Skeletal muscle tissue (tissue), 4 donors: ENCODE results near the gene EPHA2. TPM values are rescaled to one million over a fixed set of nuclear protein-coding genes. Genes with fewer than 3 reads are reported as not detected.
"Not testable (repeated sequence)": the region's sequence is repeated elsewhere in the genome, so short reads cannot be mapped to it uniquely, and the experiment has no call there.

Source experiments
- H3K27ac ChIP-seq: one replicate; pipeline ENCODE4 v1.7.0; 2013; ENCODE audit warnings: mild to moderate bottlenecking, low read depth, low read length, inconsistent platforms
- H3K27me3 ChIP-seq, 3 donors: one replicate each; pipeline ENCODE4 v1.7.0; 2013; ENCODE audit warnings: low read length in 3 of 3; ENCODE audit not compliant: control insufficient read depth in 3 of 3, insufficient read depth in 3 of 3
- H3K36me3 ChIP-seq, 3 donors: one replicate each; pipeline ENCODE4 v1.7.0; 2013; ENCODE audit warnings: low read length in 3 of 3; ENCODE audit not compliant: control insufficient read depth in 3 of 3, insufficient read depth in 3 of 3
- H3K4me1 ChIP-seq, 3 donors: one replicate each; pipeline ENCODE4 v1.7.0; 2013; ENCODE audit warnings: low read length in 3 of 3, mild to moderate bottlenecking in 3 of 3; ENCODE audit not compliant: control insufficient read depth in 3 of 3, insufficient read depth in 3 of 3
- H3K4me3 ChIP-seq, 3 donors: one replicate each; pipeline ENCODE4 v1.7.0; 2013; ENCODE audit warnings: low read length in 3 of 3
- H3K9ac ChIP-seq, 3 donors: one replicate each; pipeline ENCODE4 v1.7.0; 2013; ENCODE audit warnings: low read length in 3 of 3, mild to moderate bottlenecking in 3 of 3, moderate library complexity in 2 of 3, low read depth in 1 of 3
- H3K9me3 ChIP-seq, 3 donors: one replicate each; pipeline ENCODE4 v1.7.0; 2013; ENCODE audit warnings: low read length in 3 of 3; ENCODE audit not compliant: control insufficient read depth in 3 of 3
- total RNA-seq: library from RNA; depleted of rRNA; stranded (reverse); fragments of >200 nt; gene quantifications from one replicate; pipeline ENCODE4 v1.2.3, GENCODE V29; 2014
- donor health status: Osteomylitis.

The EPHA2 gene
- total RNA-seq, 1 donor from 2014 or later: 5.2 TPM

- Histone ChIP-seq H3K27me3 (peaks cover 0 to 17% (median 8%) of the 10 kb centered on the region in 3 donors), H3K9me3 (no peaks in the 10 kb centered on the region), H3K27ac (no peak overlapping the region), H3K4me3 (no peak overlapping the region), H3K4me1 (peaks cover 2 to 6% (median 4%) of the 10 kb centered on the region in 3 donors), H3K9ac (no peak overlapping the region), H3K36me3 (no peaks in the 10 kb centered on the region)
These were observed 12.9 kb upstream of the EPHA2 start for GRCh38 chr1:16168622-16169360.

- not testable (repeated sequence) for H3K4me3 ChIP-seq, H3K27ac ChIP-seq, H3K4me1 ChIP-seq, H3K9ac ChIP-seq, H3K9me3 ChIP-seq, H3K36me3 ChIP-seq
- H3K27me3 ChIP-seq: peaks cover 0 to 17% (median 8%) of the 10 kb centered on the region in 3 donors
These were observed 12.3 kb upstream of the EPHA2 start for GRCh38 chr1:16168144-16168495.

DNA sequence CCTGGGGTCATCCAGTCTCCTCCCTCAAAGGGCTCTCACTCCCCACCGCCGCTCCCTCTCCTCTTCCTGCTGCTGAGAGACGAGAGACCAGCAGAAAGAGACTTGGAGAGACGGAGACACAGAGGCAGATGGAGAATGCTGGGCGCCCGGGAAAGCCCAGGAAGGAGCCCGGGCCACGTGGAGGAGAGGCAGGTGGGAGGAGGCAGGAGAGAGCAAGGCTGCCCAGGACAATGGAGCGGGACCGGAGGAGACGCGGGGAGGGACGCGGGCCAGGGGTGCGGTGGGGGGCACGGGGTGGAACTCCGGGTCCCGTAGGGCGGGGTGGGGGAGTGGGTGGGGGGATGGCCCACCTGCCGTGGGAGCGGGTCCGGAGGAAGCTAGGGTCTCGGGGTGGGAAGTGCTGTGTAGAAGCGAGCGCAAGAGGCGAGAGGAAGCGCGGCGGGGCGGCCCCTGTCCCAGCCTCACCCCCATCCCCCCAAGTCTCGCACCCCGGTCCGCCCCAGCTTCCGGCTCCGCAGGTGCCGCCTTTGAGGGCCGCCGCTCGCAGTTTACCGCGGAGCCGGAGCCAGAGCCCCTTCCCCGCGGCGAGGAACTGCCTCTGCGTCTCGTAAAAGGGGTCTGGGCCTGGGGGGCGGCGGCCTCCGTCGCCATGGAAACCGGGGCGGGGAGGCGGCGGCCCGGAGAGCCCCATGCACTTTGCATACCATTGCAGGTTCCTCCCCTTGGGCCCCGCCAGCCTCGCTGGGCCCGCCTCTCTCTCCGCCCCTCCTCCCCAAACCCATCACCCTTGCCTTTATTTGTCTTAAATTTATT is 11.7 kb upstream of the EPHA2 start:
- Histone ChIP-seq H3K4me1 (peaks cover 0 to 2% (median 0%) of the 10 kb centered on the region in 3 donors), H3K9ac (no peak overlapping the region), H3K27me3 (peaks cover 0 to 17% (median 8%) of the 10 kb centered on the region in 3 donors), H3K4me3 (no peak overlapping the region), H3K36me3 (no peaks in the 10 kb centered on the region), H3K27ac (no peak overlapping the region), H3K9me3 (no peaks in the 10 kb centered on the region)

DNA sequence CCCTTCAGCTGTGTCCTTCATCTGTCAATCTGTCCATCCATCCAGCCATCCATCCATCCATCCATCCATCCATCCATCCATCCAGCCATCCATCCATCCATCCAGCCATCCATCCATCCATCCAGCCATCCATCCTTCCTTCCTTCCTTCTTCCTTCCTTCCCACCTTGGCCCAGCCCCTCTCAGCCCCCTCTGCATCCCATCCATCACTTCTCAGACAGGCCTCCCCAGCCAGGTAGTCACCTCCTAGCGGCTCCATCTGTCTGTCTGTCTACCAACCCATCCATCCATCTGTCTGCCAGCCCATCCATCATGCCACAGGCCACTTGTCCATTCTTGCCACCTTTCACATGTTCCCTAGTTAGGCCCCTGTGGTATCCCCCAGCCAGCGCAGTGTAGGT is 10.2 kb upstream of the EPHA2 start:
- Histone ChIP-seq H3K4me3 (no peak overlapping the region), H3K27ac (no peak overlapping the region), H3K27me3 (peaks cover 0 to 17% (median 8%) of the 10 kb centered on the region in 3 donors), H3K36me3 (no peaks in the 10 kb centered on the region), H3K4me1 (peaks cover 0 to 2% (median 0%) of the 10 kb centered on the region in 3 donors), H3K9ac (no peak overlapping the region), H3K9me3 (no peaks in the 10 kb centered on the region)

- no peak overlapping the region for H3K27ac ChIP-seq
- H3K27me3 ChIP-seq: peaks cover 0 to 14% (median 8%) of the 10 kb centered on the region in 3 donors
- H3K4me1 ChIP-seq: peaks cover 0 to 2% (median 0%) of the 10 kb centered on the region in 3 donors
- no peaks in the 10 kb centered on the region for H3K9me3 ChIP-seq
- no peak overlapping the region for H3K9ac ChIP-seq
- no peak overlapping the region for H3K4me3 ChIP-seq
- H3K36me3 ChIP-seq: no peaks in the 10 kb centered on the region
These were observed 9.7 kb upstream of the EPHA2 start for GRCh38 chr1:16165548-16165947.

GRCh38 chr1:16165073-16165364 is 9.2 kb upstream of the EPHA2 start:
- H3K4me1 ChIP-seq: peaks cover 0 to 2% (median 0%) of the 10 kb centered on the region in 3 donors
- no peak overlapping the region for H3K27ac ChIP-seq
- no peak overlapping the region for H3K9ac ChIP-seq
- H3K36me3 ChIP-seq: no peaks in the 10 kb centered on the region
- H3K4me3 ChIP-seq: no peak overlapping the region
- no peaks in the 10 kb centered on the region for H3K9me3 ChIP-seq
- H3K27me3 ChIP-seq: peaks cover 0 to 12% (median 8%) of the 10 kb centered on the region in 3 donors

DNA sequence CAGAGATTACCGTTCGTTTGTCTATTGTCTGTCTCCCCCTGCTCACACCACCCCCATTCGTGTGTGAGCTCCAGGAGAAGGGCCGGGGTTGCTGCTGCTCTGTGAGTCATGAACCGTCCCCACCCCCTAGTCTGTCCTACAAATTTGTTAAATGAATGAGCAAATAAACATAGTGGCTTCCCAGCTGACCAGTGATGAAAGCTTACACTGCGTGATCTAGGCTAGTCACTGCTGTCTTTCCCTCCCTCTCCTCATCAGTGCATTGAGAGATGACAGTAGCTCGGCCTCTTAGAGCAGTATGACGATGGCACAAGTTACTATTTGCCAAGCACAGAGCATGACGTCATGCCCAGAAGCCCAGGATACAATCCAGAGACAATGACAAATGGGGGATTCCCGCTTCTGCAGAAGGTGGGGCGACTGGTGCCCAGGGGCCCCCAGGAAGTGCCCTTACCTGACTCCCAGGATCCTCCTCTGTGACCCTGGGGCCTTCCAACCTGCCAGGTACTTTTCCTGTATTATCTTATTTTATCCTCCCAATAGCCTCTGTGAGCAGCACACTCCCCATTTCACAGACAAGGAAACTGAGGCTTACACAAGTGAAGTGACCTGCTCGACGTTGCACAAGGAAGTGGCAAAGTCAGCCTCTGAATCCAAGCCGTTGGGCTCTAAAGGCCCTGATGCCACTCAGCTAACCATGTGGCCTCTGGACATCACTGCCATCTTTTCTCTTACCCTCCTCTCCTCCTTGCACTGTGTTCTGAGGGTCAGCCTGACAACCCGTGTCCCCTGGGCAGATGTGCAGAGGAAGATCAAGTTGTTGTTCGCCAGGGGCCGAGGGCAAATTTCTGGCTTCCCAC is 8.6 kb upstream of the EPHA2 start:
- Histone ChIP-seq H3K9ac (no peak overlapping the region), H3K27me3 (peaks cover 0 to 9% (median 8%) of the 10 kb centered on the region in 3 donors), H3K4me1 (peaks cover 0 to 2% (median 0%) of the 10 kb centered on the region in 3 donors), H3K9me3 (no peaks in the 10 kb centered on the region), H3K27ac (no peak overlapping the region), H3K4me3 (no peak overlapping the region), H3K36me3 (no peaks in the 10 kb centered on the region)

DNA sequence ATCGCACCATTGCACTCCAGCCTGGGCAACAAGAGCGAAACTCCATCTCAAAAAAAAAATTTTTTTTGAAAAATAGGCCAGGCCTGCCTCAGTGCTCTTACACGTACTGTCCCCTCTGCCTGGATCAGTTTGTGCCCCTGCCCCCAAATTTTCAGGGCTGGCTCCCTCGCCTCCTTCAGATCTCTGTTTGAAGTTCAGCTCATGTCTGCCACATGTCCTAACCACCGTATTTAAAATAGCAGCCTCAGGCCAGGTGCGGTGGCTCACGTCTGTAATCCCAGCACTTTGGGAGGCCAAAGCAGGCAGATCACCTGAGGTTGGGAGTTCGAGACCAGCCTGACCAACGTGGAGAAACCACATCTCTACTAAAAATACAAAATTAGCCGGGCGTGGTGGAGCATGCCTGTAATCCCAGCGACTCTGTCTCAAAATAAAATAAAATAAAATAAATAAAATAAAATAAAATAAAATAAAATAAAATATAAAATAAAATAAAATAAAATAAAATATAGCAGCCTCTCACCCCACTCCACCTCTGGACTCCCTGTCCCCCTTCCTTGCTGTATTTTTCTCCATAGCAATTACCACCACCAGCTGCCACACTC is 7.8 kb upstream of the EPHA2 start:
- H3K36me3 ChIP-seq, H3K4me3 ChIP-seq, H3K9ac ChIP-seq: not testable (repeated sequence)

GRCh38 chr1:16162163-16162822 is 6.4 kb upstream of the EPHA2 start:
- no peaks in the 10 kb centered on the region for H3K36me3 ChIP-seq
- no peak overlapping the region for H3K4me3 ChIP-seq
- H3K9me3 ChIP-seq: no peaks in the 10 kb centered on the region
- H3K9ac ChIP-seq: no peak overlapping the region
- no peaks in the 10 kb centered on the region for H3K4me1 ChIP-seq
- no peak overlapping the region for H3K27ac ChIP-seq
- H3K27me3 ChIP-seq: no peaks in the 10 kb centered on the region

More for the DNA sequence above, 7.8 kb upstream of the EPHA2 start:
- not testable (repeated sequence) for H3K9me3 ChIP-seq, H3K27me3 ChIP-seq, H3K4me1 ChIP-seq, H3K27ac ChIP-seq
